Measurements from ENCODE around the gene TESK2. TPM values are rescaled to one million over a fixed set of nuclear protein-coding genes. Genes with fewer than 3 reads are reported as not detected.

The TESK2 gene
- total RNA-seq, 4 donors from 2014 or later: 16.5 to 30.5 (median 23.2) TPM

GRCh38 chr1:45410850-45411509 is 80.0 kb downstream of the TESK2 start:
- no peaks in the 10 kb centered on the region for H3K4me1 ChIP-seq
- TF ChIP-seq, protein P1, sequence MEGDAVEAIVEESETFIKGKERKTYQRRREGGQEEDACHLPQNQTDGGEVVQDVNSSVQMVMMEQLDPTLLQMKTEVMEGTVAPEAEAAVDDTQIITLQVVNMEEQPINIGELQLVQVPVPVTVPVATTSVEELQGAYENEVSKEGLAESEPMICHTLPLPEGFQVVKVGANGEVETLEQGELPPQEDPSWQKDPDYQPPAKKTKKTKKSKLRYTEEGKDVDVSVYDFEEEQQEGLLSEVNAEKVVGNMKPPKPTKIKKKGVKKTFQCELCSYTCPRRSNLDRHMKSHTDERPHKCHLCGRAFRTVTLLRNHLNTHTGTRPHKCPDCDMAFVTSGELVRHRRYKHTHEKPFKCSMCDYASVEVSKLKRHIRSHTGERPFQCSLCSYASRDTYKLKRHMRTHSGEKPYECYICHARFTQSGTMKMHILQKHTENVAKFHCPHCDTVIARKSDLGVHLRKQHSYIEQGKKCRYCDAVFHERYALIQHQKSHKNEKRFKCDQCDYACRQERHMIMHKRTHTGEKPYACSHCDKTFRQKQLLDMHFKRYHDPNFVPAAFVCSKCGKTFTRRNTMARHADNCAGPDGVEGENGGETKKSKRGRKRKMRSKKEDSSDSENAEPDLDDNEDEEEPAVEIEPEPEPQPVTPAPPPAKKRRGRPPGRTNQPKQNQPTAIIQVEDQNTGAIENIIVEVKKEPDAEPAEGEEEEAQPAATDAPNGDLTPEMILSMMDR (IDR thresholded peaks at IDR 0.05): no peak
- no peak for TF ChIP-seq POLR2A (IDR thresholded peaks at IDR 0.05)
- H3K27me3 ChIP-seq: no peaks in the 10 kb centered on the region
- H3K36me3 ChIP-seq: no peaks in the 10 kb centered on the region
- H3K27ac ChIP-seq: no peak overlapping the region
- no peaks in the 10 kb centered on the region for H3K9me3 ChIP-seq
- DNase-seq: no peak
- no peak overlapping the region for H3K4me3 ChIP-seq

DNA sequence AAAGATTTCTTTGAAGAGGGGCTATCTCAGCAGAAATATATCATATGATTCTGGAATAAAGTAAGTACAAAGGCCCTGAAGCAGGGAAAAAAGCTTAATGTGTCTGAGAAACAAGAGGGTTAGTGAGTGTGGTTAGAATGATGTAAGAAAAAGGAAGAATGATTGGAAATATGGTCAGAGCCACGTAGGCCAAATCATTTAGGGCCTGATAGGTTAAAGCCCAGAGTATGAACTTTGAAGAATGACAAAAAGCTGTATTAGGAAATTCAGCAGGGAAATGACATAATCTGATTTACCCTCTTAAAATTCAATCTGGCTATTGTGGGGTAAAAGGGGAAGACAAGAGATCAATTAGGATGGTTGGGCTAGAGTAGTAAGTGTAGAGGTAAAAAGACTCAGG is 81.7 kb downstream of the TESK2 start:
- Histone ChIP-seq H3K36me3 (no peaks in the 10 kb centered on the region), H3K4me1 (no peaks in the 10 kb centered on the region), H3K4me3 (no peak overlapping the region), H3K27me3 (no peaks in the 10 kb centered on the region), H3K27ac (no peak overlapping the region), H3K9me3 (no peaks in the 10 kb centered on the region)
- no peak for DNase-seq
- TF ChIP-seq POLR2A (IDR thresholded peaks at IDR 0.05): no peak
- TF ChIP-seq, protein P1 (IDR thresholded peaks at IDR 0.05): no peak

- Histone ChIP-seq H3K4me1 (no peaks in the 10 kb centered on the region), H3K36me3 (no peaks in the 10 kb centered on the region), H3K27me3 (no peaks in the 10 kb centered on the region), H3K9me3 (no peaks in the 10 kb centered on the region), H3K27ac (no peak overlapping the region), H3K4me3 (no peak overlapping the region)
- DNase-seq: no peak
- TF ChIP-seq POLR2A (IDR thresholded peaks at IDR 0.05): no peak
- TF ChIP-seq, protein P1 (IDR thresholded peaks at IDR 0.05): no peak
These were observed 83.2 kb downstream of the TESK2 start for GRCh38 chr1:45407629-45408287.

DNA sequence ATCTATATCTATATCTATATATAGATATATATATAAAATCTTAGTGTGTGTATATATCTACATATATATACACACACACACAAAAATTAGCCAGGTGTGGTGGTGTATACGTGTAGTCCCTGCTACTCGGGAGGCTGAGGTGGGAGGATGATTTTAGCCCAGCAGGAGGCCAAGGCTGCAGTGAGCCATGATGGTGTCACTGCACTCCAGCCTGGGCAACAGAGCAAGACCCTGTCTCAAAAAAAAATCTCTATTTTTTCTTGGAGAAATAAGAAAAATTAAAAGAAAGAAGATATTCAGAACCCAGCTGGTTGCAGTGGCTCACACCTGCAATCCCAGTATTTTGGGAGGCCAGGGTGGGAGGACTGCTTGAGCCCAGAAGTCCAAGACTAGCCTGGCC is 85.3 kb downstream of the TESK2 start:
- Histone ChIP-seq H3K4me1 (no peaks in the 10 kb centered on the region), H3K27ac (no peak overlapping the region), H3K4me3 (no peak overlapping the region), H3K27me3 (no peaks in the 10 kb centered on the region), H3K36me3 (no peaks in the 10 kb centered on the region), H3K9me3 (no peaks in the 10 kb centered on the region)
- no peak for DNase-seq
- TF ChIP-seq POLR2A (IDR thresholded peaks at IDR 0.05): no peak
- TF ChIP-seq, protein P1 (IDR thresholded peaks at IDR 0.05): no peak

DNA sequence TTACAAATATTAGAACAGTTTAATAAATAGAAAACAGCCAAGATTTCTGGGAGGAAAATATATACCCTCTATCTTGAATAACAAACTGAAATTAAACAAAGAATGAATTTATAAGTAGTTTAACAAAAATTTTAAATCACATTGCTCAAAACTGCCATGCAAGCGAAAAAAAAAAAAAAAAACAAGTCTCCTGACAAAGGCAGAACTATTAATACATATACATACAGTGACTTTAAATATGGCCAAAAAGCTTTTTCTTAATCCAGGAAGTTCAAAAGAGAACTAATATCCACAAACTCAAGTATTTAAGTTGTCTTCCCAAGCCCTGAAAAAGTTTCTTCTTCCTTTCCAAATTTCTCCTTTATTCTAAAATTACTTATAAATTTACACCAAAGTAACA is 87.2 kb downstream of the TESK2 start:
- Histone ChIP-seq H3K27ac (no peak overlapping the region), H3K27me3 (no peaks in the 10 kb centered on the region), H3K4me1 (no peaks in the 10 kb centered on the region), H3K9me3 (no peaks in the 10 kb centered on the region), H3K36me3 (no peaks in the 10 kb centered on the region), H3K4me3 (no peak overlapping the region)
- DNase-seq: no peak
- TF ChIP-seq, protein P1 (IDR thresholded peaks at IDR 0.05): no peak
- TF ChIP-seq POLR2A (IDR thresholded peaks at IDR 0.05): no peak

All from Peyer's patch (tissue), 4 donors.